ENCODE measurements around the gene TJAP1.

Gene TJAP1

DNA sequence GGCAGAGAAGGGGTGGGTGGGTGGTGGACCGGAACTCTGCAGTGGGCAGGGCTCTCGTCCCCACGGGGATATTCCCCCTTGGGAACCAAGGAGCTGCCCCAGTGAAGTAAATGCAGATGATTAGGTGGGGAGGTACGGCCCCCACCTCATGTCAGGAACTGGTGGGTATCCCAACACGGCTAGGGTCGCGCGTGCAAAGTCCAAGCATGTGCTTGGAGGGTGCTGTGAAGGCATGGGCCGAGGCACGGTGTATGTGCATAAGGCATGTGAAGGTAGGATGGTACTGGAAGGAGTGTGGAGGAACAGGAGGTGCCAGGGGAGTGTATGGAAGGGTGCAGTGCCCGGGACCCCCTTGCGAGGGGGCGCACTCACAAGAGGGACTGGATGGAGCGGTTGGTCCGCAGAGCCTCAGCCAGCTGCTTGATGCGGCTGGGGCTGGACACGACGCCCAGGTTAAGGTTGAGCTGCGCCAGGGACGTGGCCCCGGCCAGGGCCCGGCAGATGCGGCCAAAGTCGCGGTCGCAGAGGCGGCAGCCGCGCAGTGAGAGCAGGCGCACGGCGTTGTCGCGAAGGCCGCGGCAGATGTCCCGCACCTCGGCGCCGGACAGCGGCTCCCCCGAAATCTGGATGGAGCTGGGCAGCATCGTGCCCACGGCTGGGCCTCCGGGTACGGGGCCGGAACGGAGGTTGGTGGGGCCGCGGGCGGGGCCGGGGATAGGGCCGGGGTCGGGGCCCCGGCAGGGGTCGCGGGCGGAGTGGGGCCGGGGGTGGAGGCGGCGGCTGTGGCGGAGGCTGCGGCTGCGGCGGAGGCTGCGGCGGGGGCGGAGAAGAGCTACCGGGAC, 32.0 kb downstream of the TJAP1 start:
- H3K36me3 ChIP-seq (ENCODE audit: control insufficient read depth, insufficient read depth, low read length) = peaks cover 37% of the 10 kb centered on the region
- H3K9me3 ChIP-seq (ENCODE audit: control insufficient read depth, low read length) = no peaks in the 10 kb centered on the region
- H3K27ac ChIP-seq (ENCODE audit: insufficient read depth, low read length, poor library complexity, severe bottlenecking) = no peak overlapping the region
- H3K4me1 ChIP-seq (ENCODE audit: control insufficient read depth, insufficient read depth, low read length, poor library complexity, severe bottlenecking) = peaks cover 12% of the 10 kb centered on the region
- H3K4me3 ChIP-seq (ENCODE audit: insufficient read depth, low read depth, low read length, poor library complexity, severe bottlenecking) = peak overlapping the region; percentile 58
- DNase-seq = no peak
- H3K27me3 ChIP-seq (replicated peaks; ENCODE audit: control insufficient read depth, insufficient read depth, low read length, poor library complexity, severe bottlenecking) = peaks cover 9% of the 10 kb centered on the region

DNA sequence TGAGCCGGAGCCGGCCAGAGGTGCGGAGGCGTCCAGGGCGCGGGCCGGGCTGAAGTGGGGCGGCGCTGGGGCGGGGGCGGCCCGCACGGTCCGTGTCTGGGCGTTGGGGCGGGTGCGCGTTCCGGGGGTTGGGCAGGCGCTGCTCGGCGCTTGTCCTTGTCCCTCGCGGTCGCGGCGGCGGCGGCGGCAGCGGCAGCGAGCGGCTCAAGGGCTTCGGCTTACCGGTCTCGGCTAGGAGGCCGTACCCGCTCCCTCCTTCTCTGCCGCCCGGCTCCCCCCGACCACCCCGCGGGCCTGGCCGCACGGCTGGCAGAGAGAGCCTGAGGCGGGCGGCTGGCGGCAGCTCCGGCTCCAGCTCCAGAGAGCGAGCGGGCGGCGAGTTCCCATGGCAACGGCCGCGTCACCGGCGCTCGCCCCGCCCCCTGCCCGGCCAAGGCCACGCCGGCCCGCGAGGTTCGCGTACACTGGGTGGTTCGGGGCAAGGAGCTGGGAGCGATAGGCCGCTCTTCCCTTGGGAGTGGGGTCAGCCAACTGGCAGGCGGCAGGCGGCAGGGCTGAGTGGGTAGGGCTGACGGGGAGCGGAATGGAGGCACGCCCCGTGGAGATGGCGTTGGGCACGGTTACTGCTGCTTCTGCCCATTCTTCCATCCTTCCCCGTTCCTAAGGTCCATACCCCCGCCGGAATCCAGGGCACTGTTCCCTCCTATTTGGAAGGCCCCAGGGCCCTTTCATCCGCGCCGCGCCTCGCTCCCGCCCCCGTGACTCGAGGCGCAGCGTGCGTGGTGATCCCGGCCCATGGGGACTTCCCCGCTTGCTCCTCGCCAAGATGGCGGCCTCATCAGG, 32.8 kb downstream of the TJAP1 start, which contains the start of gene LRRC73:
Gene LRRC73, minus strand, starts transcription at position 363 of the 843 bp plus-strand sequence. CDS start 561 bp downstream, outside the sequence.
- Histone ChIP-seq H3K9me3 (ENCODE audit: control insufficient read depth, low read length) (no peaks in the 10 kb centered on the region), H3K4me3 (ENCODE audit: insufficient read depth, low read depth, low read length, poor library complexity, severe bottlenecking) (peak within 1 kb of the TSS; percentile 58), H3K4me1 (ENCODE audit: control insufficient read depth, insufficient read depth, low read length, poor library complexity, severe bottlenecking) (peaks cover 13% of the 10 kb centered on the region), H3K36me3 (ENCODE audit: control insufficient read depth, insufficient read depth, low read length) (peaks cover 31% of the 10 kb centered on the region), H3K27me3 (replicated peaks; ENCODE audit: control insufficient read depth, insufficient read depth, low read length, poor library complexity, severe bottlenecking) (peaks cover 9% of the 10 kb centered on the region), H3K27ac (ENCODE audit: insufficient read depth, low read length, poor library complexity, severe bottlenecking) (peak within 1 kb of the TSS; percentile 52)
- peak; percentile 65 to 78 (median 72) for DNase-seq

DNA sequence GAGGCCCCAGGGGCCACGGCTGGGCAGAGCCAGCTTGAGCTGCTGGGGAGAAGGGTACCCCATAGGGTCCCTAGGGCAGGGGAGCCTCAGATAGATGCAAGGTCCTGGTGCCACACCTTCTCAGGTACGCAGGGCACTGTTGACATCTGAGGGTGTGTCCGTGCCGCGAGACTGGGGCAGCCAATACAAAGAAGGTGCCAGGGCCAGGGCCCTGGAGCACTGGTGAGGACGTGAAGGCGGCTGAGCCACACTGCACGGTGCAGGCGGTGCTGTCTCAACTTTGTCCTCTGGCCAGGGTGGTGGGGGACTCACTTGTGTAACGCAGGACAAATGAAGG, 33.4 kb downstream of the TJAP1 start:
- Histone ChIP-seq H3K27me3 (replicated peaks; ENCODE audit: control insufficient read depth, insufficient read depth, low read length, poor library complexity, severe bottlenecking) (peaks cover 9% of the 10 kb centered on the region), H3K27ac (ENCODE audit: insufficient read depth, low read length, poor library complexity, severe bottlenecking) (peak overlapping the region; percentile 52), H3K4me1 (ENCODE audit: control insufficient read depth, insufficient read depth, low read length, poor library complexity, severe bottlenecking) (peaks cover 19% of the 10 kb centered on the region), H3K36me3 (ENCODE audit: control insufficient read depth, insufficient read depth, low read length) (peaks cover 30% of the 10 kb centered on the region), H3K9me3 (ENCODE audit: control insufficient read depth, low read length) (no peaks in the 10 kb centered on the region), H3K4me3 (ENCODE audit: insufficient read depth, low read depth, low read length, poor library complexity, severe bottlenecking) (peak overlapping the region; percentile 58)
- DNase-seq = no peak

GRCh38 chr6:43511824-43512415, 34.5 kb downstream of the TJAP1 start:
- no peak overlapping the region for H3K4me3 ChIP-seq (ENCODE audit: insufficient read depth, low read depth, low read length, poor library complexity, severe bottlenecking)
- no peak for DNase-seq
- no peak overlapping the region for H3K27ac ChIP-seq (ENCODE audit: insufficient read depth, low read length, poor library complexity, severe bottlenecking)
- peaks cover 9% of the 10 kb centered on the region for H3K27me3 ChIP-seq (replicated peaks; ENCODE audit: control insufficient read depth, insufficient read depth, low read length, poor library complexity, severe bottlenecking)
- no peaks in the 10 kb centered on the region for H3K9me3 ChIP-seq (ENCODE audit: control insufficient read depth, low read length)
- H3K36me3 ChIP-seq (ENCODE audit: control insufficient read depth, insufficient read depth, low read length) = peaks cover 30% of the 10 kb centered on the region
- peaks cover 26% of the 10 kb centered on the region for H3K4me1 ChIP-seq (ENCODE audit: control insufficient read depth, insufficient read depth, low read length, poor library complexity, severe bottlenecking)

DNA sequence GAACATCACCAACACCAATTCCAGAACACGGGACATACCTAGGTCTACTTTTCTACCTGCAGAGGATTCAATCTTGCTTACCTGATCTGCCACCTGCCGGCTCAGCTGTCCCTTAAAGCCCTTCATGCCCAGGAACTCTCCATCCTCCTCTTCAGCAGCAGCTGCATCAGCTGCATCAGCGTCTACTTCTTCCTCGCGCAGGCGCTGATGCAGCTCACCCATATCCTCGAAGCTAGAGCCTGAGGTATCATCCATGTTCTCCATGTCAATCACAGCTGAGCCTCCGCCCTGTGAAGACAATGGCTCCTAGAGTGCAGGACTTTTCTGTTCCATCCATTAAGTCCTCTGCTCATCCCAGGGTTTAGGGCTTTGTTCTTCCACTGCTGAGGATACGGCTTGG, 38.4 kb downstream of the TJAP1 start:
- peak overlapping the region; percentile 90 for H3K4me3 ChIP-seq (ENCODE audit: insufficient read depth, low read depth, low read length, poor library complexity, severe bottlenecking)
- H3K27me3 ChIP-seq (replicated peaks; ENCODE audit: control insufficient read depth, insufficient read depth, low read length, poor library complexity, severe bottlenecking) = no peaks in the 10 kb centered on the region
- no peaks in the 10 kb centered on the region for H3K9me3 ChIP-seq (ENCODE audit: control insufficient read depth, low read length)
- no peak for DNase-seq
- H3K4me1 ChIP-seq (ENCODE audit: control insufficient read depth, insufficient read depth, low read length, poor library complexity, severe bottlenecking) = peaks cover 26% of the 10 kb centered on the region
- H3K36me3 ChIP-seq (ENCODE audit: control insufficient read depth, insufficient read depth, low read length) = peaks cover 46% of the 10 kb centered on the region
- peak overlapping the region; percentile 94 for H3K27ac ChIP-seq (ENCODE audit: insufficient read depth, low read length, poor library complexity, severe bottlenecking)

DNA sequence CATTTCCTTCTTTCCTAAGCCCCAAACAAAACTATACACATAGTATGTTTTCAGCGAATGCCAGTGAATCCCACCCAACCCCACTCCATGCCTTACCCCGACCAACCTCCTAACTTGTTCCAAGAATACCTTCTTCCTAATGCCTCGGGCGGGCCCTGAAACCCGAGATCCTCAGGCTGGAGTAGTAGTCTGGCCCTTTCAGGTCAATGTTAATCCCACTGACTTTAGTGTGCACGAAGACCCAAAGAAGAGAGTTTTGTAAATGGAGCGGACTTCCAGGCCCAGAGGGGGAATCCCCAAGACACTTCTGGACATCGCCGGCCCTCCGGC, 39.0 kb downstream of the TJAP1 start:
- peaks cover 26% of the 10 kb centered on the region for H3K4me1 ChIP-seq (ENCODE audit: control insufficient read depth, insufficient read depth, low read length, poor library complexity, severe bottlenecking)
- peak overlapping the region; percentile 94 for H3K27ac ChIP-seq (ENCODE audit: insufficient read depth, low read length, poor library complexity, severe bottlenecking)
- H3K4me3 ChIP-seq (ENCODE audit: insufficient read depth, low read depth, low read length, poor library complexity, severe bottlenecking) = peak overlapping the region; percentile 90
- no peaks in the 10 kb centered on the region for H3K27me3 ChIP-seq (replicated peaks; ENCODE audit: control insufficient read depth, insufficient read depth, low read length, poor library complexity, severe bottlenecking)
- peaks cover 50% of the 10 kb centered on the region for H3K36me3 ChIP-seq (ENCODE audit: control insufficient read depth, insufficient read depth, low read length)
- no peak for DNase-seq
- no peaks in the 10 kb centered on the region for H3K9me3 ChIP-seq (ENCODE audit: control insufficient read depth, low read length)

DNA sequence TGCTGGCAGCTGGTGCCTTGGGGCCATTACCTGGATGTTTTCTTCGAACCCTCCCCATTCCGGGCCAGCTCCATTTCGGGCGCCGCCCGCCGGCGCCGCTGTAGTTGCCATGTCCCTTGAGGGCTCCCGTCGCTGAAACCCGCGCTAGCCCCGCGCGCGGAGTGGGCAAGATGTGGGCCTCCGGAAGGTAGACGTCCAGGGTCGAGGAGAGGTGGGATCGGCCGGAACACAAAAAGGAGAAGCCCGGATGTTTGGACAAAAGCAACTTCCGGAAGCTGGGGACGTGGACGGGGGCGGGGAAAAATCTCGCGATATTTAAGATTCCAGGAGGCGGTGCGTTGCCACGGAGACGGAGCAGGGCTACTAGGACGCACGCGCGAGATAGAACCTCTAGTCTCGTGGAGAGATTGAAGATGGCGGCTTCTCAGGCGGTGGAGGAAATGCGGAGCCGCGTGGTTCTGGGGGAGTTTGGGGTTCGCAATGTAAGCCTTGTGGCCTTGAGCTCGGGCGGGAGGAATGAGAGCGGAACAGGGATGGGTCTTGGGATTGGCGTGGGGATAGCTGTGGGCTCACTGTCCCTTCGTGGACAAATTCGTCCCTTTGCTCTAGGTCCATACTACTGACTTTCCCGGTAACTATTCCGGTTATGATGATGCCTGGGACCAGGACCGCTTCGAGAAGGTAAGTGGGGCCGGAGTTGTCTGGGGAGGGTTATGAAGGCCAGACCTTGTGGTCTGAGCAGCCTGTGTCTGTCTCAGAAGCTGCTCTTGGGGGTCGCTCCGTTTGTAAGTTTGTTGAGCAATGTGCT, 39.5 kb downstream of the TJAP1 start, which contains the start of the genes POLR1C and YIPF3:
Gene POLR1C, plus strand, starts transcription at position 393 of the 808 bp plus-strand sequence. Its CDS starts 21 bp downstream, at position 414.
Gene YIPF3, minus strand, starts transcription at position 230 of the 808 bp plus-strand sequence. Its CDS starts 119 bp downstream, at position 111.
- H3K36me3 ChIP-seq (ENCODE audit: control insufficient read depth, insufficient read depth, low read length) = peaks cover 50% of the 10 kb centered on the region
- DNase-seq = peak; percentile 90 to 97 (median 93)
- peak within 1 kb of the TSS; percentile 94 for H3K27ac ChIP-seq (ENCODE audit: insufficient read depth, low read length, poor library complexity, severe bottlenecking)
- no peaks in the 10 kb centered on the region for H3K9me3 ChIP-seq (ENCODE audit: control insufficient read depth, low read length)
- no peaks in the 10 kb centered on the region for H3K27me3 ChIP-seq (replicated peaks; ENCODE audit: control insufficient read depth, insufficient read depth, low read length, poor library complexity, severe bottlenecking)
- peak within 1 kb of the TSS; percentile 90 for H3K4me3 ChIP-seq (ENCODE audit: insufficient read depth, low read depth, low read length, poor library complexity, severe bottlenecking)
- H3K4me1 ChIP-seq (ENCODE audit: control insufficient read depth, insufficient read depth, low read length, poor library complexity, severe bottlenecking) = peaks cover 26% of the 10 kb centered on the region

GRCh38 chr6:43517505-43518357, 40.4 kb downstream of the TJAP1 start:
- Histone ChIP-seq H3K27ac (ENCODE audit: insufficient read depth, low read length, poor library complexity, severe bottlenecking) (peak overlapping the region; percentile 94), H3K27me3 (replicated peaks; ENCODE audit: control insufficient read depth, insufficient read depth, low read length, poor library complexity, severe bottlenecking) (no peaks in the 10 kb centered on the region), H3K4me3 (ENCODE audit: insufficient read depth, low read depth, low read length, poor library complexity, severe bottlenecking) (peak overlapping the region; percentile 90), H3K36me3 (ENCODE audit: control insufficient read depth, insufficient read depth, low read length) (peaks cover 50% of the 10 kb centered on the region), H3K4me1 (ENCODE audit: control insufficient read depth, insufficient read depth, low read length, poor library complexity, severe bottlenecking) (peaks cover 26% of the 10 kb centered on the region), H3K9me3 (ENCODE audit: control insufficient read depth, low read length) (no peaks in the 10 kb centered on the region)
- DNase-seq = no peak

Data from effector memory CD4-positive, alpha-beta T cell (primary cell).